ENCODE measurements around the gene GRPR. TPM values are rescaled to one million over a fixed set of nuclear protein-coding genes. Genes with fewer than 3 reads are reported as not detected.
"Not testable (repeated sequence)": the region's sequence is repeated elsewhere in the genome, so short reads cannot be mapped to it uniquely, and the experiment has no call there.

GRPR gene
- total RNA-seq, 1 donor, result 0.43 TPM

- no peak overlapping the region for H3K4me3 ChIP-seq (ENCODE audit: low read depth, low read length)
- TF ChIP-seq CTCF (IDR thresholded peaks at IDR 0.05; ENCODE audit: insufficient read depth, low read depth, low read length), result no peak
- no peak for DNase-seq (ENCODE audit: low read depth)
These were observed 47.7 kb downstream of the GRPR start for GRCh38 chrX:16171039-16171438.

GRCh38 chrX:16171944-16172343 is 48.6 kb downstream of the GRPR start:
- no peak overlapping the region for H3K4me3 ChIP-seq (ENCODE audit: low read depth, low read length)
- DNase-seq (ENCODE audit: low read depth), result no peak
- no peak for TF ChIP-seq CTCF (IDR thresholded peaks at IDR 0.05; ENCODE audit: insufficient read depth, low read depth, low read length)

GRCh38 chrX:16172391-16172790 is 49.0 kb downstream of the GRPR start:
- DNase-seq (ENCODE audit: low read depth), result no peak
- no peak overlapping the region for H3K4me3 ChIP-seq (ENCODE audit: low read depth, low read length)
- TF ChIP-seq CTCF (IDR thresholded peaks at IDR 0.05; ENCODE audit: insufficient read depth, low read depth, low read length), result no peak

- H3K4me3 ChIP-seq (ENCODE audit: low read depth, low read length), result no peak overlapping the region
- TF ChIP-seq CTCF (IDR thresholded peaks at IDR 0.05; ENCODE audit: insufficient read depth, low read depth, low read length), result no peak
- no peak for DNase-seq (ENCODE audit: low read depth)
These were observed 52.1 kb downstream of the GRPR start for GRCh38 chrX:16175329-16176061.

GRCh38 chrX:16177260-16177659 is 53.9 kb downstream of the GRPR start:
- H3K4me3 ChIP-seq (ENCODE audit: low read depth, low read length), result no peak overlapping the region
- TF ChIP-seq CTCF (IDR thresholded peaks at IDR 0.05; ENCODE audit: insufficient read depth, low read depth, low read length), result no peak
- DNase-seq (ENCODE audit: low read depth), result no peak

GRCh38 chrX:16183843-16184242 is 60.5 kb downstream of the GRPR start:
- not testable (repeated sequence) for DNase-seq (ENCODE audit: low read depth); H3K4me3 ChIP-seq (ENCODE audit: low read depth, low read length)

GRCh38 chrX:16185725-16186136 is 62.4 kb downstream of the GRPR start:
- no peak for TF ChIP-seq CTCF (IDR thresholded peaks at IDR 0.05; ENCODE audit: insufficient read depth, low read depth, low read length)
- no peak overlapping the region for H3K4me3 ChIP-seq (ENCODE audit: low read depth, low read length)
- DNase-seq (ENCODE audit: low read depth), result peak; percentile 51
